AG10803 (cell line): Measurements from ENCODE around the gene VCX2.
"Not testable (repeated sequence)": the region's sequence is repeated elsewhere in the genome, so short reads cannot be mapped to it uniquely, and the experiment has no call there.

ENCODE experiments used
- DNase-seq: peaks from one replicate; pipeline ENCODE4 v3.0.0; 2010; ENCODE audit warnings: low read depth
- H3K4me3 ChIP-seq: 2 replicates; pipeline ENCODE4 v1.5.1; 2011; ENCODE audit warnings: mild to moderate bottlenecking, low read length, control low read depth
- CTCF ChIP-seq: conservative IDR thresholded peaks from 2 replicates; pipeline ENCODE4 v1.5.1; 2011; ENCODE audit warnings: mild to moderate bottlenecking, low read length, control low read depth, inconsistent platforms

VCX2 gene

GRCh38 chrX:8191022-8191421 lies 20.0 kb upstream of the VCX2 start:
- no peak for TF ChIP-seq CTCF
- no peak for DNase-seq
- H3K4me3 ChIP-seq: no peak overlapping the region

- TF ChIP-seq CTCF: no peak
- no peak overlapping the region for H3K4me3 ChIP-seq
These were observed 19.3 kb upstream of the VCX2 start for GRCh38 chrX:8190341-8190830.

GRCh38 chrX:8189096-8189830 lies 18.2 kb upstream of the VCX2 start:
- no peak for DNase-seq
- no peak for TF ChIP-seq CTCF
- H3K4me3 ChIP-seq: no peak overlapping the region

More at GRCh38 chrX:8190341-8190830, 19.3 kb upstream of the VCX2 start:
- DNase-seq: no peak

GRCh38 chrX:8183346-8183745 lies 12.3 kb upstream of the VCX2 start:
- H3K4me3 ChIP-seq: no peak overlapping the region
- no peak for DNase-seq
- TF ChIP-seq CTCF: no peak

GRCh38 chrX:8179656-8180055 lies 8.6 kb upstream of the VCX2 start:
- no peak for DNase-seq
- no peak overlapping the region for H3K4me3 ChIP-seq

GRCh38 chrX:8154011-8154410 lies 17.1 kb downstream of the VCX2 start:
- H3K4me3 ChIP-seq, DNase-seq: not testable (repeated sequence)

More at GRCh38 chrX:8179656-8180055, 8.6 kb upstream of the VCX2 start:
- no peak for TF ChIP-seq CTCF

GRCh38 chrX:8147226-8147625 lies 23.8 kb downstream of the VCX2 start:
- DNase-seq: no peak
- no peak for TF ChIP-seq CTCF
- H3K4me3 ChIP-seq: no peak overlapping the region
